ENCODE measurements around the gene ZNF615.
A peak's percentile ranks its signal among the peaks of the same experiment; 100 is the strongest.
"Not testable (repeated sequence)": the region's sequence is repeated elsewhere in the genome, so short reads cannot be mapped to it uniquely, and the experiment has no call there.

ZNF615 gene

GRCh38 chr19:52024478-52024877, 16.5 kb upstream of the ZNF615 start:
- not testable (repeated sequence) for H3K27me3 ChIP-seq (ENCODE audit: control insufficient read depth in 1 of 2, insufficient read depth in 2 of 2, low read length in 2 of 2); H3K27ac ChIP-seq (ENCODE audit: low read length); H3K4me1 ChIP-seq (ENCODE audit: control insufficient read depth, insufficient read depth, low read length); H3K4me3 ChIP-seq (ENCODE audit: low read length in 2 of 2); H3K9me3 ChIP-seq (ENCODE audit: control insufficient read depth in 2 of 2, low read length in 2 of 2); H3K9ac ChIP-seq (ENCODE audit: low read length in 2 of 2)
- H3K36me3 ChIP-seq (ENCODE audit: control insufficient read depth in 2 of 2, insufficient read depth in 2 of 2, low read length in 2 of 2), result peaks cover 35 to 38% of the 10 kb centered on the region in 2 donors

GRCh38 chr19:52022193-52022592, 14.2 kb upstream of the ZNF615 start:
- peaks cover 42 to 52% of the 10 kb centered on the region in 2 donors for H3K36me3 ChIP-seq (ENCODE audit: control insufficient read depth in 2 of 2, insufficient read depth in 2 of 2, low read length in 2 of 2)
- no peak overlapping the region for H3K4me3 ChIP-seq (ENCODE audit: low read length in 2 of 2)
- H3K9me3 ChIP-seq (ENCODE audit: control insufficient read depth in 2 of 2, low read length in 2 of 2), result peaks cover 6 to 9% of the 10 kb centered on the region in 2 donors
- H3K4me1 ChIP-seq (ENCODE audit: control insufficient read depth, insufficient read depth, low read length), result peaks cover 3% of the 10 kb centered on the region
- no peaks in the 10 kb centered on the region for H3K27me3 ChIP-seq (ENCODE audit: control insufficient read depth in 1 of 2, insufficient read depth in 2 of 2, low read length in 2 of 2)
- no peak overlapping the region for H3K9ac ChIP-seq (ENCODE audit: low read length in 2 of 2)
- no peak overlapping the region for H3K27ac ChIP-seq (ENCODE audit: low read length)

GRCh38 chr19:52020506-52020905, 12.5 kb upstream of the ZNF615 start:
- no peak overlapping the region for H3K27ac ChIP-seq (ENCODE audit: low read length)
- H3K9me3 ChIP-seq (ENCODE audit: control insufficient read depth in 2 of 2, low read length in 2 of 2), result peaks cover 6 to 9% of the 10 kb centered on the region in 2 donors
- H3K4me3 ChIP-seq (ENCODE audit: low read length in 2 of 2), result no peak overlapping the region
- H3K9ac ChIP-seq (ENCODE audit: low read length in 2 of 2), result no peak overlapping the region
- H3K4me1 ChIP-seq (ENCODE audit: control insufficient read depth, insufficient read depth, low read length), result no peaks in the 10 kb centered on the region
- H3K36me3 ChIP-seq (ENCODE audit: control insufficient read depth in 2 of 2, insufficient read depth in 2 of 2, low read length in 2 of 2), result peaks cover 59 to 68% of the 10 kb centered on the region in 2 donors
- no peaks in the 10 kb centered on the region for H3K27me3 ChIP-seq (ENCODE audit: control insufficient read depth in 1 of 2, insufficient read depth in 2 of 2, low read length in 2 of 2)

GRCh38 chr19:52010674-52011073, 2.7 kb upstream of the ZNF615 start:
- Histone ChIP-seq H3K27ac (ENCODE audit: low read length) (no peak overlapping the region), H3K4me1 (ENCODE audit: control insufficient read depth, insufficient read depth, low read length) (peaks cover 10% of the 10 kb centered on the region), H3K27me3 (ENCODE audit: control insufficient read depth in 1 of 2, insufficient read depth in 2 of 2, low read length in 2 of 2) (no peaks in the 10 kb centered on the region), H3K9me3 (ENCODE audit: control insufficient read depth in 2 of 2, low read length in 2 of 2) (no peaks in the 10 kb centered on the region), H3K4me3 (ENCODE audit: low read length in 2 of 2) (no peak overlapping the region), H3K36me3 (ENCODE audit: control insufficient read depth in 2 of 2, insufficient read depth in 2 of 2, low read length in 2 of 2) (peaks cover 8 to 9% of the 10 kb centered on the region in 2 donors), H3K9ac (ENCODE audit: low read length in 2 of 2) (no peak overlapping the region)

GRCh38 chr19:52007451-52007805, 583 bp downstream of the ZNF615 start:
- Histone ChIP-seq H3K4me3 (ENCODE audit: low read length in 2 of 2) (peak overlapping the region; percentile 86 to 99), H3K9ac (ENCODE audit: low read length in 2 of 2) (peak overlapping the region; percentile 68 to 97), H3K9me3 (ENCODE audit: control insufficient read depth in 2 of 2, low read length in 2 of 2) (no peaks in the 10 kb centered on the region), H3K4me1 (ENCODE audit: control insufficient read depth, insufficient read depth, low read length) (peaks cover 10% of the 10 kb centered on the region), H3K36me3 (ENCODE audit: control insufficient read depth in 2 of 2, insufficient read depth in 2 of 2, low read length in 2 of 2) (peaks cover 4 to 7% of the 10 kb centered on the region in 2 donors), H3K27me3 (ENCODE audit: control insufficient read depth in 1 of 2, insufficient read depth in 2 of 2, low read length in 2 of 2) (no peaks in the 10 kb centered on the region), H3K27ac (ENCODE audit: low read length) (peak overlapping the region; percentile 91)

- no peak overlapping the region for H3K9ac ChIP-seq (ENCODE audit: low read length in 2 of 2)
- no peaks in the 10 kb centered on the region for H3K4me1 ChIP-seq (ENCODE audit: control insufficient read depth, insufficient read depth, low read length)
- no peak overlapping the region for H3K27ac ChIP-seq (ENCODE audit: low read length)
- peaks cover 53 to 57% of the 10 kb centered on the region in 2 donors for H3K36me3 ChIP-seq (ENCODE audit: control insufficient read depth in 2 of 2, insufficient read depth in 2 of 2, low read length in 2 of 2)
- no peaks in the 10 kb centered on the region for H3K27me3 ChIP-seq (ENCODE audit: control insufficient read depth in 1 of 2, insufficient read depth in 2 of 2, low read length in 2 of 2)
- peaks cover 27 to 39% of the 10 kb centered on the region in 2 donors for H3K9me3 ChIP-seq (ENCODE audit: control insufficient read depth in 2 of 2, low read length in 2 of 2)
- H3K4me3 ChIP-seq (ENCODE audit: low read length in 2 of 2), result peak overlapping the region in 1 of 2 donors; percentile 58
Observed at GRCh38 chr19:51994048-51994644, 13.9 kb downstream of the ZNF615 start.

GRCh38 chr19:51993422-51993821, 14.6 kb downstream of the ZNF615 start:
- Histone ChIP-seq H3K4me1 (ENCODE audit: control insufficient read depth, insufficient read depth, low read length) (no peaks in the 10 kb centered on the region), H3K36me3 (ENCODE audit: control insufficient read depth in 2 of 2, insufficient read depth in 2 of 2, low read length in 2 of 2) (peaks cover 49 to 50% of the 10 kb centered on the region in 2 donors), H3K27me3 (ENCODE audit: control insufficient read depth in 1 of 2, insufficient read depth in 2 of 2, low read length in 2 of 2) (no peaks in the 10 kb centered on the region), H3K27ac (ENCODE audit: low read length) (no peak overlapping the region), H3K9ac (ENCODE audit: low read length in 2 of 2) (no peak overlapping the region), H3K9me3 (ENCODE audit: control insufficient read depth in 2 of 2, low read length in 2 of 2) (peaks cover 27 to 44% of the 10 kb centered on the region in 2 donors), H3K4me3 (ENCODE audit: low read length in 2 of 2) (peak overlapping the region in 1 of 2 donors; percentile 58)

GRCh38 chr19:51986309-51987291, 21.4 kb downstream of the ZNF615 start, which contains the start of gene ZNF350:
Gene ZNF350 (minus strand): TSS chr19:51986840. CDS start chr19:51974360, 12,480 bp downstream.
- H3K4me3 ChIP-seq (ENCODE audit: low read length in 2 of 2), result peak within 1 kb of the TSS; percentile 100
- H3K9me3 ChIP-seq (ENCODE audit: control insufficient read depth in 2 of 2, low read length in 2 of 2), result peaks cover 0 to 11% of the 10 kb centered on the region in 2 donors
- H3K27ac ChIP-seq (ENCODE audit: low read length), result peak within 1 kb of the TSS; percentile 58
- H3K27me3 ChIP-seq (ENCODE audit: control insufficient read depth in 1 of 2, insufficient read depth in 2 of 2, low read length in 2 of 2), result no peaks in the 10 kb centered on the region
- H3K36me3 ChIP-seq (ENCODE audit: control insufficient read depth in 2 of 2, insufficient read depth in 2 of 2, low read length in 2 of 2), result no peaks in the 10 kb centered on the region
- peak within 1 kb of the TSS; percentile 96 to 99 for H3K9ac ChIP-seq (ENCODE audit: low read length in 2 of 2)
- peaks cover 5% of the 10 kb centered on the region for H3K4me1 ChIP-seq (ENCODE audit: control insufficient read depth, insufficient read depth, low read length)

- H3K4me1 ChIP-seq (ENCODE audit: control insufficient read depth, insufficient read depth, low read length), result peaks cover 5% of the 10 kb centered on the region
- peaks cover 0 to 3% of the 10 kb centered on the region in 2 donors for H3K36me3 ChIP-seq (ENCODE audit: control insufficient read depth in 2 of 2, insufficient read depth in 2 of 2, low read length in 2 of 2)
- H3K27ac ChIP-seq (ENCODE audit: low read length), result no peak overlapping the region
- H3K27me3 ChIP-seq (ENCODE audit: control insufficient read depth in 1 of 2, insufficient read depth in 2 of 2, low read length in 2 of 2), result no peaks in the 10 kb centered on the region
- no peak overlapping the region for H3K9ac ChIP-seq (ENCODE audit: low read length in 2 of 2)
- peaks cover 3 to 6% of the 10 kb centered on the region in 2 donors for H3K9me3 ChIP-seq (ENCODE audit: control insufficient read depth in 2 of 2, low read length in 2 of 2)
- H3K4me3 ChIP-seq (ENCODE audit: low read length in 2 of 2), result no peak overlapping the region
Observed at GRCh38 chr19:51983361-51983760, 24.6 kb downstream of the ZNF615 start.

- not testable (repeated sequence) for H3K9ac ChIP-seq (ENCODE audit: low read length in 2 of 2); H3K4me1 ChIP-seq (ENCODE audit: control insufficient read depth, insufficient read depth, low read length); H3K27me3 ChIP-seq (ENCODE audit: control insufficient read depth in 1 of 2, insufficient read depth in 2 of 2, low read length in 2 of 2); H3K4me3 ChIP-seq (ENCODE audit: low read length in 2 of 2); H3K27ac ChIP-seq (ENCODE audit: low read length); H3K36me3 ChIP-seq (ENCODE audit: control insufficient read depth in 2 of 2, insufficient read depth in 2 of 2, low read length in 2 of 2)
- H3K9me3 ChIP-seq (ENCODE audit: control insufficient read depth in 2 of 2, low read length in 2 of 2), result peaks cover 12 to 17% of the 10 kb centered on the region in 2 donors
Observed at GRCh38 chr19:51980926-51981325, 27.1 kb downstream of the ZNF615 start.

All from stomach smooth muscle (tissue), 2 donors.